Dermis microvascular lymphatic vessel endothelial cell (primary cell): ENCODE results near the gene SMAP1. TPM values are rescaled to one million over a fixed set of nuclear protein-coding genes. Genes with fewer than 3 reads are reported as not detected.

Experiments used
- DNase-seq, 2 donors: peaks; one replicate each; pipeline versions ENCODE4 v3.0.0 to v3.0.0-alpha.2; 2010; ENCODE audit warnings: low read depth in 2 of 2
- total RNA-seq: library from RNA; depleted of rRNA; stranded (reverse); fragments of >200 nt; gene quantifications from 2 replicates; pipeline ENCODE4 v1.2.1, GENCODE V29; 2014

The SMAP1 gene
- total RNA-seq, 1 donor from 2014 or later, result 12.1 TPM

GRCh38 chr6:70841112-70841511 lies 173.4 kb downstream of the SMAP1 start:
- DNase-seq, result no peak

- no peak for DNase-seq
These were observed 174.9 kb downstream of the SMAP1 start for GRCh38 chr6:70842541-70842940.

- no peak for DNase-seq
These were observed 175.7 kb downstream of the SMAP1 start for GRCh38 chr6:70843328-70843918.

- no peak for DNase-seq
These were observed 176.6 kb downstream of the SMAP1 start for GRCh38 chr6:70844301-70844700.

GRCh38 chr6:70846207-70846835 lies 178.6 kb downstream of the SMAP1 start:
- DNase-seq, result no peak

- no peak for DNase-seq
These were observed 179.7 kb downstream of the SMAP1 start for GRCh38 chr6:70847106-70848084.

- no peak for DNase-seq
These were observed 181.8 kb downstream of the SMAP1 start for GRCh38 chr6:70849348-70850069.

GRCh38 chr6:70852667-70853246 lies 185.1 kb downstream of the SMAP1 start:
- DNase-seq, result no peak

GRCh38 chr6:70857387-70858077 lies 189.8 kb downstream of the SMAP1 start:
- DNase-seq, result no peak

GRCh38 chr6:70860045-70860444 lies 192.4 kb downstream of the SMAP1 start:
- no peak for DNase-seq

GRCh38 chr6:70860920-70861319 lies 193.2 kb downstream of the SMAP1 start:
- DNase-seq, result no peak

GRCh38 chr6:70863343-70863742 lies 195.7 kb downstream of the SMAP1 start:
- DNase-seq, result no peak

- no peak for DNase-seq
These were observed 196.7 kb downstream of the SMAP1 start for GRCh38 chr6:70864401-70864800.

- no peak for DNase-seq
These were observed 204.8 kb downstream of the SMAP1 start for GRCh38 chr6:70872469-70872868.

GRCh38 chr6:70874181-70874913 lies 206.7 kb downstream of the SMAP1 start:
- no peak for DNase-seq

GRCh38 chr6:70879496-70879895 lies 211.8 kb downstream of the SMAP1 start:
- DNase-seq, result no peak

GRCh38 chr6:70884074-70884983 lies 216.6 kb downstream of the SMAP1 start:
- DNase-seq, result peak; percentile 24 to 47

- no peak for DNase-seq
These were observed 218.4 kb downstream of the SMAP1 start for GRCh38 chr6:70886071-70886470.

GRCh38 chr6:70886661-70887060 lies 219.0 kb downstream of the SMAP1 start:
- DNase-seq, result no peak
